ENCODE data around the gene GSTT2. TPM values are rescaled to one million over a fixed set of nuclear protein-coding genes. Genes with fewer than 3 reads are reported as not detected.

Gene GSTT2
- total RNA-seq, 1 donor from 2014 or later: not detected

- ATAC-seq: no peak
Observed at GRCh38 chr22:24027991-24028390, 48.1 kb downstream of the GSTT2 start.

GRCh38 chr22:24028533-24028932 lies 48.6 kb downstream of the GSTT2 start:
- no peak for DNase-seq (ENCODE audit: missing footprints)
- intact Hi-C loops (cut with DNase I): no loop called here
- no peak for ATAC-seq

More at GRCh38 chr22:24027991-24028390, 48.1 kb downstream of the GSTT2 start:
- DNase-seq (ENCODE audit: missing footprints): no peak
- intact Hi-C loops (cut with DNase I): no loop called here

GRCh38 chr22:24029304-24029703 lies 49.4 kb downstream of the GSTT2 start:
- DNase-seq (ENCODE audit: missing footprints) (no peak), ATAC-seq (no peak)
- intact Hi-C loops (cut with DNase I): no loop called here

GRCh38 chr22:24030186-24030702 lies 50.3 kb downstream of the GSTT2 start:
- no peak for DNase-seq (ENCODE audit: missing footprints)
- intact Hi-C loops (cut with DNase I): no loop called here
- no peak for ATAC-seq

Other genes starting within 250 kb of the GSTT2 start
- 3.2 TPM for gene ZNF70, start 229.0 kb upstream of the GSTT2 start, total RNA-seq
- 0.43 TPM for gene VPREB3, start 225.7 kb upstream of the GSTT2 start, total RNA-seq
- gene C22orf15, start 217.1 kb upstream of the GSTT2 start, total RNA-seq: not detected
- gene CHCHD10, start 212.2 kb upstream of the GSTT2 start, total RNA-seq: 1,642 TPM
- gene MMP11, start 207.3 kb upstream of the GSTT2 start, total RNA-seq: 28.0 TPM
- 52.5 TPM for gene SMARCB1, start 193.2 kb upstream of the GSTT2 start, total RNA-seq
- gene DERL3, start 141.1 kb upstream of the GSTT2 start, total RNA-seq: 3.1 TPM
- gene SLC2A11, start 122.3 kb upstream of the GSTT2 start, total RNA-seq: 20.3 TPM
- gene MIF, start 85.8 kb upstream of the GSTT2 start, total RNA-seq: 272 TPM
- 4.6 TPM for gene GSTT2B, start 18.9 kb upstream of the GSTT2 start, total RNA-seq
- gene DDTL, start 13.2 kb upstream of the GSTT2 start, total RNA-seq: 1.5 TPM
- gene DDT, start 5.7 kb upstream of the GSTT2 start, total RNA-seq: 139 TPM
- gene GSTT4, start 25.3 kb downstream of the GSTT2 start, total RNA-seq: not detected
- gene CABIN1, start 31.2 kb downstream of the GSTT2 start, total RNA-seq: 43.0 TPM
- gene SUSD2, start 201.4 kb downstream of the GSTT2 start, total RNA-seq: 2.8 TPM

Measured in Right ventricle myocardium inferior (tissue), 1 donor.